Neutrophil (primary cell): Measurements from ENCODE around the gene KCNIP1.

Source experiments
- H3K27ac ChIP-seq: fragments of 200-600 bp; sonication (generic); 2 replicates; pipeline ENCODE4 v1.5.1; 2016; ENCODE audit warnings: mild to moderate bottlenecking, moderate library complexity
- H3K27me3 ChIP-seq: fragments of 200-600 bp; sonication (generic); 2 replicates; pipeline ENCODE4 v1.6.0; 2016; ENCODE audit warnings: mild to moderate bottlenecking
- H3K36me3 ChIP-seq: fragments of 200-600 bp; sonication (generic); 2 replicates; pipeline ENCODE4 v1.5.1; 2017
- H3K4me1 ChIP-seq, 2 experiments: fragments of 200-600 bp in 1 of 2; sonication (generic) in 1 of 2; 1 replicate in 1 of 2; 2 replicates in 1 of 2; pipeline versions ENCODE4 v1.5.1 to v1.6.1; 2013 to 2016; ENCODE audit warnings: low read depth in 1 of 2, low read length in 1 of 2, mild to moderate bottlenecking in 1 of 2, moderate library complexity in 1 of 2; ENCODE audit not compliant: control insufficient read depth in 1 of 2, insufficient read depth in 1 of 2
- H3K4me3 ChIP-seq, 2 experiments: fragments of 200-600 bp in 1 of 2; sonication (generic) in 1 of 2; 1 replicate in 1 of 2; 2 replicates in 1 of 2; pipeline ENCODE4 v1.5.1; 2013 to 2016; ENCODE audit warnings: low read depth in 1 of 2, low read length in 1 of 2, mild to moderate bottlenecking in 1 of 2, moderate library complexity in 1 of 2
- H3K9me3 ChIP-seq: fragments of 200-600 bp; sonication (generic); 2 replicates; pipeline ENCODE4 v1.5.1; 2016
- TF ChIP-seq, protein P1 (sequence below): fragments of 200-600 bp; sonication (generic); IDR thresholded peaks from 2 replicates; pipeline ENCODE4 v1.5.1; 2016; ENCODE audit warnings: antibody characterized with exemption

The KCNIP1 gene

DNA sequence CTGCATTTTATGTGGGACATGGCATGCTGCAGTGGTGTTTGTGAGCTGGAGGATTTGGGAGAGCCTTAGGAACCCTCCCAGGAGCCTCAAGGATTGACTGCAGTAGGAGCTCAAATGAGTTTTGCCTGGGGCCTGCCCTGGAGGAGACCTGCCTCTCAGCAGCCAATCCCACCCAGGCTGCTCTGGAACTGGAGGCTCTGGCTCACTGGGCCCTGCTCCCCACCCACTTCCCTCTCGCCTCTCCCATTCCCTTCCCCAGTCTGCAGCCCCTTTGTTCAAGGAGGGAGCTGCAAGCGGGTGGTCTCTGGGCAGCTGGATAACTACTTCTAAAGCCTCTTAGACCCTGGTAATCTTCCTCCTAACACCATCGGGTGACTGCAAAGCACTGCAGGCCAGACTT, 24.2 kb downstream of the KCNIP1 start:
- Histone ChIP-seq H3K9me3 (no peaks in the 10 kb centered on the region), H3K4me1 (no peaks in the 10 kb centered on the region), H3K27me3 (peaks cover 13% of the 10 kb centered on the region), H3K27ac (no peak overlapping the region), H3K36me3 (no peaks in the 10 kb centered on the region), H3K4me3 (no peak overlapping the region)
- TF ChIP-seq, protein P1, sequence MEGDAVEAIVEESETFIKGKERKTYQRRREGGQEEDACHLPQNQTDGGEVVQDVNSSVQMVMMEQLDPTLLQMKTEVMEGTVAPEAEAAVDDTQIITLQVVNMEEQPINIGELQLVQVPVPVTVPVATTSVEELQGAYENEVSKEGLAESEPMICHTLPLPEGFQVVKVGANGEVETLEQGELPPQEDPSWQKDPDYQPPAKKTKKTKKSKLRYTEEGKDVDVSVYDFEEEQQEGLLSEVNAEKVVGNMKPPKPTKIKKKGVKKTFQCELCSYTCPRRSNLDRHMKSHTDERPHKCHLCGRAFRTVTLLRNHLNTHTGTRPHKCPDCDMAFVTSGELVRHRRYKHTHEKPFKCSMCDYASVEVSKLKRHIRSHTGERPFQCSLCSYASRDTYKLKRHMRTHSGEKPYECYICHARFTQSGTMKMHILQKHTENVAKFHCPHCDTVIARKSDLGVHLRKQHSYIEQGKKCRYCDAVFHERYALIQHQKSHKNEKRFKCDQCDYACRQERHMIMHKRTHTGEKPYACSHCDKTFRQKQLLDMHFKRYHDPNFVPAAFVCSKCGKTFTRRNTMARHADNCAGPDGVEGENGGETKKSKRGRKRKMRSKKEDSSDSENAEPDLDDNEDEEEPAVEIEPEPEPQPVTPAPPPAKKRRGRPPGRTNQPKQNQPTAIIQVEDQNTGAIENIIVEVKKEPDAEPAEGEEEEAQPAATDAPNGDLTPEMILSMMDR: no peak

DNA sequence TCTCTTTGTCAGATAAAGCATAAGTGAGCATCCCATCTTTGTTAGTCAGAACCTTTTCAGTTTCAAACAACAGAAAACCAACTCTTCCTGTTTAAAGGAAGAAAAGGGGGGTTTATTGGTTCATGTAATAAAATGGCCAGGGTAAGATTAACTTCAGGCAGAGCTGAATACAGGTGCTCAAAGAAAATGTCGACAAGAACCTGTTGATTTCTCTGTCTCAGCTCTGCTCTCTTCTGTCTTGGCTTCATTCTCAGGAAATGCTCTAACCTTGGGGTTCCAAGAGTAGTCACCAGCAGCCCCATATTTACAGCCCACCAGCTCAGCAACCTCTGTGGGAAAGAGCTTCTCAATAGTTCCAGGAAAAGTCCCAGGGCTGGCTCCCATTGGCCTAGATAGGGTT, 25.2 kb downstream of the KCNIP1 start:
- TF ChIP-seq, protein P1: no peak
- Histone ChIP-seq H3K4me1 (no peaks in the 10 kb centered on the region), H3K9me3 (no peaks in the 10 kb centered on the region), H3K27me3 (peaks cover 21% of the 10 kb centered on the region), H3K27ac (no peak overlapping the region), H3K36me3 (no peaks in the 10 kb centered on the region), H3K4me3 (no peak overlapping the region)

DNA sequence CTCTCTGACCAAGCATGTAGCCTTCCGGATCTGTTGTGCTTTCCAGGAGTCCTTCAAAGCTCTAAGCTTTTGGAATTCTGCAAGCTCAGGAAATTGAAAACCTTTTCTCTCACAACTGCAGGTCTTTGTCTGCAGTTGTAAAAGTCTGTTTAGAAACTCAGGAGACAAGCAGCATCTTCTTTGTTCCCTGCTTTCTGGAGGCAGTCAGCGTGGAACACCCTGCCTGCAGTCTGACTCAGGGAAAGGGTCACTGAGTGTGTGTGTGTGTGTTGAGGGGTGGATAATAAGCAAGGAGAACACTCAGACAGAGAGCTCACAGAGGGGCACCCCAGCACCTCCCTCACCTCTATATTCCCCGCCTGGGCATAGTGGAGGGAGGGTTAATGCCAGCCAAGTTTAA, 29.1 kb downstream of the KCNIP1 start:
- Histone ChIP-seq H3K4me3 (no peak overlapping the region), H3K4me1 (peaks cover 9 to 13% of the 10 kb centered on the region in 2 experiments), H3K9me3 (no peaks in the 10 kb centered on the region), H3K27me3 (peaks cover 26% of the 10 kb centered on the region), H3K36me3 (no peaks in the 10 kb centered on the region), H3K27ac (no peak overlapping the region)
- TF ChIP-seq, protein P1: no peak

DNA sequence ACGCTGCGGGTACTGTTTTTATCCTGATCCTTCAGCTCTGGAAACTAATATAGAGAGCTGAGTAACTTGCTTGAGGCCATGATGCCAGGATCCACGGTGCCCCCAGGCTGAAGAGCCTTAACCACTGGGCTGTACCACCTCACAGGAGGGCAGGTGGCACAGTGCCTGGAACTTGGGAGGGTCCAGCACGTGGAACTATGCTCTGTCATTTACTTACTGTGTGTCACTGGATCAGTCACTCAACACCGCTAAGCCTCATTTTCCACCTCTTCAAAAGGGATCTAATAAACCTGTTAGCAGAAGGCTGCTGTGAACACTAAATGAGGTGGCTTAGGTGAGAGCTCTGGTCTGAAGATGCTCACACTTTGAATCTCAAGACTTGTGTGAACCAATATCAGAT, 29.6 kb downstream of the KCNIP1 start:
- H3K36me3 ChIP-seq: no peaks in the 10 kb centered on the region
- no peak overlapping the region for H3K27ac ChIP-seq
- H3K4me3 ChIP-seq: no peak overlapping the region
- H3K9me3 ChIP-seq: no peaks in the 10 kb centered on the region
- peaks cover 26% of the 10 kb centered on the region for H3K27me3 ChIP-seq
- TF ChIP-seq, protein P1: no peak
- peaks cover 14 to 17% of the 10 kb centered on the region in 2 experiments for H3K4me1 ChIP-seq

DNA sequence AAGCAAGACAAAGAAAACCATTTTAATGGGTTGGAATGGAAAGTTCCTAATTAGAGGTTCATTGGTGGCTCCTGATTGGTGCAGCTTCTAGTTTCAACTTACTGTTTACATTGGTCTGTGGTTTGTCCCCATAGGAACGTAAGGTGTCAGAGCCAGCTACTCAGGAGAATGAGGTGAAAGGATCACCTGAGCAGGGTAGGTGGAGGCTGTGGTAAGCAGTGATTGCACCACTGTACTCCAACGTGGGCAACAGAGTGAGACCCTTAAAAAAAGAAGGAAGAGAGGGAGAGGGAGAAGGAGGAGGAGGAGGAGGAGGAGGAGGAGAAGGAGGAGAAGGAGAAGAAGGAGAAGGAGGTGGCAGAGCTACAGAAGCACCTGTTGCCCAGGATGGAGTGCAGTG, 30.4 kb downstream of the KCNIP1 start:
- H3K36me3 ChIP-seq: no peaks in the 10 kb centered on the region
- TF ChIP-seq, protein P1: no peak
- H3K4me1 ChIP-seq: peaks cover 22 to 25% of the 10 kb centered on the region in 2 experiments
- peaks cover 26% of the 10 kb centered on the region for H3K27me3 ChIP-seq
- no peak overlapping the region for H3K4me3 ChIP-seq
- H3K27ac ChIP-seq: no peak overlapping the region
- H3K9me3 ChIP-seq: no peaks in the 10 kb centered on the region

DNA sequence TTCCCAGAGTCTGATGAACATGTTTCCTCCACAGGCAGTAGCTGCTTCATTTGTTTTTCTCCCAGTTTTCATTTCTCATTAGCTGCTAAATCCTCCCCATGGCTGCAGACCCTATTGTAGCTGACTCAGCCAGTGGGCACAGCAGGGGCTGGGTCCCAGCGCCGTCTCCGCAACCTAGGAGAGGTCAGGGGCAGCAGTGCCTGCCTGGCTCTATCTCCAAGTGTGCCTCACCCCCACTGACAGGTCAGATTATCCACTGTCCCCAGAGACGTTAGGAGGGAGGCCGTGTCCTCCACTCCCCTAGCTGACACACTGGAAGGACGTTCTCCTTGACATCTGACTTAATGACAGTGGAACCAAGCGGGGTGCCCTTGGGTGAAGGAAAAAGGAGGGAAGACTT, 31.1 kb downstream of the KCNIP1 start:
- Histone ChIP-seq H3K27me3 (peaks cover 26% of the 10 kb centered on the region), H3K27ac (no peak overlapping the region), H3K4me1 (peaks cover 29 to 33% of the 10 kb centered on the region in 2 experiments), H3K36me3 (no peaks in the 10 kb centered on the region), H3K9me3 (no peaks in the 10 kb centered on the region), H3K4me3 (no peak overlapping the region)
- TF ChIP-seq, protein P1: no peak
